ENCODE measurements around the gene RAD9B.
A peak's percentile ranks its signal among the peaks of the same experiment; 100 is the strongest.
"Not testable (repeated sequence)": the region's sequence is repeated elsewhere in the genome, so short reads cannot be mapped to it uniquely, and the experiment has no call there.

The RAD9B gene

DNA sequence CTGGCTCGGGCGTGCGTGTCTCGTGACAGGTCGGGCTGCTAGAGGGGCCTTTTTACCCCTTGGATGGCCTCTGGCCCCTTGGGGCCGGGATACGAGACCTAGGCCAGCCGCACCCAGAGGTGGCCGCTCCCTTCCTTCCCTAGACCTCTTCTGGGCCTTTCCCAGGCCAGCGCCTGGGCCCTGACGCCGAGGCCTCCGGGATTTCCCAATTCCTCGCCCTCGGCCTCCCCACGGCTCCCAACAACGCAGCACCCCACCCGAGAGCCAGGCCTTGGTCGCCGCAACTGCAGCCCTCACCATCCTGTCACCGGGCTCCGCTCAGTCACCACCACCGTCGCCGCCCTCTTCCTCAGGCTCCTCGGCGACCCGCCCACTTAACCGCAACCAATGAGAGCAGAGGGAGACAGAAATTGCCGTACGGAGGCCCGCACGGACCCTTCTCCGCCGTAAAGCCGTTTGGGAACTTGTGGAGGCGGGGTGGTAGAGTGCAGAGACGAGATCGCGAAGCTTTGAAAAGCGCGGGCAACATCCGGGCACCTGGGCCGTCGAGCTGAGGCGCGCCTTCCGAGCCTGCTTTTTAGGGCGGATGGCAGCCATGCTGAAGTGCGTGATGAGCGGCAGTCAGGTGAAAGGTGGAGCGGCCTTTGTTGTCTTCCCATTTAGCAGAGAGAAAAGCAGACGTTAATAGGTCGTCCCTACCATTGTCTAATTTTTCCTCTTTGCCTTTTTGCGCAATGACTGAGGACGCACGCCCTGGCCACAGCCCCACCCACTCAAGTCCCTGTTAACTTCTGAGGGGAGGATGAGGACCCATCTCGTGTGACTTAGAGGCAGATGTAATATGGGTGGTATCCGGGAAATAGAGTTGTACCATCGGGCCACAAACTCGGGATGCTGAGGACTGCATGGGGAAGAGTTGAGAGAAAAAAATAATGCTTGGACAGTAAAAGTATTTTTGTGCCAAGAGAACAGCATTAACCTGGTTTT lies at the start of gene RAD9B, which contains the start of gene VPS29:
Gene RAD9B (plus strand): TSS at position 580 of the 987 bp plus-strand sequence. CDS start 7 bp downstream, at position 587.
Gene VPS29 (minus strand): TSS at position 360 of the 987 bp plus-strand sequence. CDS start 60 bp downstream, at position 300.
- DNase-seq (ENCODE audit: low spot score) (peak; percentile 94), FAIRE-seq (peak; percentile 45)

DNA sequence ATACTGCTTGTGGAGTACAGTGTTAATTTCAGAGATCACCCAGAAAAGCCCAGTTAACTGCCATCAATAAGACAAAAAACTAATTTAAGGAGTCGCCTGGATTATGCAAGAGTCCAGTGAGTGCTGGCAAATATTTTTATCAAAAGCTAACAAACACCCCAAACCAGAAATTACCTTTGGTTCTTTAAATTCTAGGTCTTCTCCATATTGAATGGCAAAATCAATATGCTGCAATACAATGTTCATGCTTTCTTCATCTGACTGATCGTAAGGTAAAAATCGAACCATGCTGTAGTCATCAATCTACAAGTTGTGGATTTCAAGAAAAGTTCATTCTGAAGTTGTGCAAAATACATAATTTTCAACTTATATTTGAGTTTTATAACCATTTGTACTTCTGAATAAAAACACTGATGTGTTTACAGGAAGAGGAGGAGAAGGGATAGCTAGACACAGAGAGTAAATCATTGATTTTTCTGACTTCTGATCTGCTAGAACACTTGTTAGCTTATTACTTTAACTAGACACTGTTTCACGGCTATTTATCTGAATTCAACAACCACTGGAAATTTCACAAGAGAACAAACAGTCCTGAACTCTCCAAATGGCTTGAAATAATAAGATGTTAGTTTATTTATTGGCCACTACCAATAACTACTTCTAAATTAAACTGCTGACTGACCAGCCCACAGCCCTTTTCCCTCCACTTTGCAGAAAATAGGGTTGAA lies 48.4 kb upstream of the RAD9B start:
- FAIRE-seq (no peak), DNase-seq (ENCODE audit: low spot score) (no peak)

DNA sequence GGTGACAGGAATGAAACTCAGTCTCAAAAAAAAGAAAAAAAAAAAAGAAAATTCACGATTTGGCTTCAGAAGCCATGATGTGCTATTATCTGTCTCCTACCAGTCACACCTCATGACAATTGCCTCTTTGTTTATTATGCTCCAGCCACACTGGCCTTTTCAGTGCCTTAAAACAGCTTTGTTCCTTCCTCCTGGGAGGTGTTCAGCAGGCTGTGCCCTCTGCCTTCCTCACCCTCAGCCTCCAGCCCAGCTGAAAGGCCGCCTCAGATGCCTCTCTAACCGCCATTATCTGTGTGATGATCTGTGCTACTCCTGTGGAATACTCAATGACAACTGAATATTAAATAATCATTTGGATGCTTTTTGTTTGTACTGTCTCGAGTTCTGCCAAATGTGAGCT lies 43.4 kb upstream of the RAD9B start:
- no peak for FAIRE-seq
- no peak for DNase-seq (ENCODE audit: low spot score)

DNA sequence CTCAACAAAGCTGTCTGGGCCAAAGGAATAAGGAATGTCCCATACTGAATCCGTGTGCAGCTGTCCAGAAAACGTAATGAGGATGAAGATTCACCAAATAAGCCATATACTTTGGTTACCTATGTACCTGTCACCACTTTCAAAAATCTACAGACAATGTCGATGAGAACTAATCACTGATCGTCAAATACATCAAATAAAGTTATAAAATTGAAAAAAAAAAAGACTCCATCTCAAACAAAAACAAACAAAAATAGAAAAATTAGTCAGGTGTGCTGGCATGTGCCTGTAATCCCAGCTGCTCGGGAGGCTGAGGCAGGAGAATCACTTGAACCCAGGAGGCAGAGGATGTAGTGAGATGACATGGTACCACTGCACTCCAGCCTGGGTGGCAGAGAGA lies 40.9 kb upstream of the RAD9B start:
- DNase-seq (ENCODE audit: low spot score); FAIRE-seq: not testable (repeated sequence)

DNA sequence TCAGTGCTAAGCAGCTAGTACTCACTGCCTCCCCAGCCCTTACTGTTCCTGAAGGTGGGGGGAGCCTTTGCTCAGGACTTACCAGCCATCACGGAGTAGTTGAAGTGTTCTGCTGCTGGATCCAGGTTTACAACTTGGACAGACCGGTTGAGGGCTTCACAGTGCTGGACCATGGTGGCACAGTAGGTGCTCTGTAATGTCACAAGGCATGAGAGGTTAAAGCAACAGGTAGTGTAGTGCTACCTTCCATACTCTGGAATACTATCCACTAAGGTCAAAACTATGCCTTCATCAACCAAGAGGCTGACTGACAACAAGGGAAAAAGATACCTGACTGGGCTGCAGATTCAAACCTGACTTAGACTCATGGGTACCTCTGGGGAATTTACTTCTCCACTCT lies 37.1 kb upstream of the RAD9B start:
- FAIRE-seq: no peak

DNA sequence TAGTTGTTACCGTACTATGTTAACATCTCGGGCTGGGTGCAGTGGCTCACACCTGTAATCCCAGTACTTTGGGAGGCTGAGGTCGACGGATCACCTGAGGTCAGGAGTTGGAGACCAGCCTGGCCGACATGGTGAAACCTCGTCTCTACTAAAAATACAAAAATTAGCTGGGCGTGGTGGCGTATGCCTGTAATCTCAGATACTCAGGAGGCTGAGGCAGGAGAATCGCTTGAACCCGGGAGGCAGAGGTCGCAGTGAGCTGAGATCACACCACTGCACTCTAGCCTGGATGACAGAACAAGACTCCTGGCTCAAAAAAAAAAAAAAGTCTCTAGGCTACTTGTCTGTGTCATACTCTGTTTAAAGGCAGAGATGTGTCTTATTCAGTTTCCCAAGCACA lies 36.4 kb upstream of the RAD9B start:
- FAIRE-seq; DNase-seq (ENCODE audit: low spot score): not testable (repeated sequence)

More for the DNA sequence above, 37.1 kb upstream of the RAD9B start:
- no peak for DNase-seq (ENCODE audit: low spot score)

DNA sequence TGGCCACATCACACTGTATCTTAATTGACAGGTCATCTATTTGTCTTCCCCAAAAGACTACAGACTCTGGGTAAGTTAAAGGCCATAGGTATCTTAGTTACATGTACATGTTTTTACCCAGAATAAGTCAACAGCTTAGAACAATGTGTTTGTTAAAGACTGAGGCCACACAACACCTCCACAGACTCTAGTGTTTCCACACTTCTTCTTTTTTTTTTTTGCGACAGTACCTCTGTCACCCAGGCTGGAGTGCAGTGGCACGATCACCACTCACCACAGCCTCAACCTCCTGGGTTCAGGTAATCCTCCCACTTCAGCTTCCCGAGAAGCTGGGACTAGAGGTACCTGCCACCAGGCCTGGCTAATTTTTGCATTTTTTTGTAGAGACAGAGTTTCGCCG lies 35.3 kb upstream of the RAD9B start:
- DNase-seq (ENCODE audit: low spot score): no peak
- FAIRE-seq: no peak

DNA sequence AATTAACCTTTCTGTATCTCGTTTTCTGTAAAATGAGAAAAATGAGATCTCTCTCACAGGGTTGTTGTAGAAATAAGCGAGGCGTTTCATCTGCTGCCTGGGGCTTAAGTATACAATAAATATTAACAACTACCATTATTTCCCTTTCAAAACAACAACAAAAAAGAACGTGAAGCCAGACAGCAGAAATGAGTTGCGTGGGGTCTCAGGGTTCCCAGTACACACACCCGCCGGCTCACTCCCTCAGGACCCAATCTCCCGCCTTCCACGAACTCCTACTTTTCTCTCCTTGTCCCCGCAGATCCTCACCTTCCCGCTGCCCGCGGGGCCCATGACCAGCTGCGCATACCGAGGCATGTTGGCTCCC lies 34.3 kb upstream of the RAD9B start:
- no peak for DNase-seq (ENCODE audit: low spot score)
- FAIRE-seq: no peak

DNA sequence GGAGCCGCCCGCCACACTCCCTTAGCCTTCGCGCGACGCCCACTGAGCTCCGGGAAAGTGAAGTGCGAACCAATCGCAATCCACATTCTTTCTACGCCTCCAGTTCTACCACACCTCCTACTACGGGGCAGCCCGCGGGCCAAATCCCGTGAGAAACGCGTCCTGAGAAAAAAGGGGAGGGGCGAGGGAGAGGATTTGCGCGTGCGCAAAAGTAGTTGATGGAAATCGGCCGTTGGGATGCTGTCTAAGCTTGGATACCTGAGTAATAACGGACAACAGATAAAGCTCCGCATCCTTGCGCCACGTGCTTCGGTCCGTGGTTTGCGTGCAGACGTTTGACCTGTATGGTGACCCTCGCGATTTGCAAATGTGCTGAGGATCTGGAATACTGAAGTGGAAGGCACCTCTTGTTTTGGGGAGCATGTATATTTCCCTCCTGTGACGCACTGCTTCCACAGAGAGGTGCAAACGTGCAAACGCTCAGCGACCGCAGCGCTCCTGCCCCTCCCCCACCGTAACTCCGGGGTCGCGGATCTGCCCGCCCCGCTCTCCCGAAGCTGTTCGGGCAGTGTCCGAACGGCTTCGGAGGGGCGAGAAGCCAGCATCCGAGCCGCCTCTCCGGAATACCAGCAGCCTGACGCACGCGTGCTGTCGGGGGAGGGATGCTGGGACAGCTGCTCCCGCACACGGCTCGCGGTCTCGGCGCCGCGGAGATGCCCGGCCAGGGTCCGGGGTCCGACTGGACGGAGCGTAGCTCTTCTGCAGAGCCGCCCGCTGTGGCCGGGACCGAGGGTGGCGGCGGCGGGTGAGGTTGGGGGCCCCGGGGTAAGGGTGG lies 33.7 kb upstream of the RAD9B start, which contains the start of the genes FAM216A and GPN3:
Gene FAM216A (plus strand): TSS at position 632 of the 835 bp plus-strand sequence. CDS start 31 bp downstream, at position 663.
Gene GPN3 (minus strand): TSS at position 44 of the 835 bp plus-strand sequence. CDS start 54 bp downstream, outside the sequence.
- peak; percentile 87 for FAIRE-seq
- DNase-seq (ENCODE audit: low spot score): peak; percentile 96

DNA sequence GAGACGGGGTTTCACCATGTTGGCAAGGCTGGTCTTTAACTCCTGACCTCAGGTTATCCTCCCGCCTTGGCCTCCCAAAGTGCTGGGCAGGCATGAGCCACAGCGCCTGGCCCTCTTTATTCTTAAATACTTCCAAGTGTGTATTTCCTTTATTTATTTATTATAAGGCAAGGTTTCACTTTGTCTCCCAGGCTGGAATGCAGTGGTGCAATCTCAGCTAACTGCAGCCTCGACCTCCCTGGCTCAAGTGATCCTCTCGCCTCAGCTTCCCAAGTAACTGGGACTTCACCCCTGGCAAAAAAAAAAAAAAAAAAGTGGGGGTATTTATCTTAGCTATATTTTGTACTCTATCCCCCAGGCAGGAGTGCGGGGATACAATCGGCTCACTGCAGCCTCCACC lies 26.7 kb upstream of the RAD9B start:
- FAIRE-seq: no peak

DNA sequence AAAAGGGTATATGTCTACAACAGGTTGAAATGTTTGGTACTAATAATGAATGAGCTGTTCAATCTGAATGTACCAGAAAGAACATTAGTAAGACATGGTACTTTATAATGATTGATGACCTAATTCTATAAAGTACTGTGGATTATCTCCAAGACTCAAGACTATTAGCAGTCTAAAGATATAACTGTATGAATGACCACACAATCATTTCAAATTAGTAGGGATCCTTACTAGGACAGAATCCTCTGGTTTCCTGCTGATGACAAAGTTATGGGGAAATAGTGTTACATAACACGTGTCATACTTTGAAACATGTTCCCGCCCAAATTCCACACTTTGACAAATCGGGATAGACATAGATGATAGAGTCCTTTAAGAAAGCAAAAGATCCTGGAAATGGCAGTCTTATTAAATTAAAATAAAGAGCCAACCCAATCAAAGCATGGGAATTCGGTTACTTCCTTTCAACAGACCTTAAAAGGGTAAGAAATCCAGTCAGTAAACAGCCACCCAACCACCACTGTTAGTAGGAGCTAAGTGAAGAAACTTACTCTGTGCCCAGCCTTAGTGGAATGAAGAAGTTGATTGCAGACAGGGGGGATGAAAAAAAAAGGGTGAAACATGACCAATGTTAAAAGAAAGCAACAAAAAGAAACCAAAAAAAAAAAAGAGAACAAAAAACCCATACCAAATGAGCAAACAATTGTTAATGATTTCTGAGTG lies 3.0 kb upstream of the RAD9B start:
- DNase-seq (ENCODE audit: low spot score) (no peak), FAIRE-seq (no peak)

More for the DNA sequence above, 26.7 kb upstream of the RAD9B start:
- DNase-seq (ENCODE audit: low spot score): no peak

DNA sequence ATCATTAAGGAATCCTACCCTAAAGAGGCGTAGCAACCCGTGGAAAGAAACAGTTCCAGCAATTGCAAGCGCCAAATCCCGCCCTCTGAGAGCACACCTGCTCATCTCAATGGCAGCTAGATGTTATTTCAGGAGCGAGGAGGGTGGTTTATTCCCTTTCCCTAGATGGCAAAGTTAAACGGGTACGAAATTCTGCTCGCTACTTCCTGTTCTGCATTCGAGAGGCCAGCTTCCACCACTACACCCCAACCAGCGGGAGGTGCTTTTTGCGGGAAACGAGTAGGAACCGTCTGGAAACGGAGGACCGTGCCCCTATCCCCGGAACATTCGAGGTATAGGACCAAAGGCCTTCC lies 756 bp upstream of the RAD9B start:
- DNase-seq (ENCODE audit: low spot score) (peak; percentile 40), FAIRE-seq (no peak)

DNA sequence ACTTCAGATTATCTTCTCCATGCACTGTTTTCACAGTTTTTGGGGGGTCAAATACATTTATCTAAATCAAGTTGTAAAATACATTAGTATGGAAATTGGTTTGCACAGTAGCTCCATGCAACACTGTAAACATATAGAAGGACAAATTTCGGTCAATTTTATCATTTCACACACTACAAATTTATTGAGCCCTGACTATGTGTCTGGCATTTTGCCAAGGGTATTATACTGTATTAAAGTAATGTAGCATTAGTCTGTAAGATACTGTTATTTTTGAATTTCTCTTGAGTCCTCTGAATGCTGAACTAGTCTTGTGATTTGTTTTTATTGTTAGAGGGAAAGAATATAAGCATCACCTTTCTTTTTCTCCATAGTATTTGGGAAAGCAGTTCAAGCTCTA lies 1.3 kb downstream of the RAD9B start:
- FAIRE-seq: no peak
- DNase-seq (ENCODE audit: low spot score): no peak

DNA sequence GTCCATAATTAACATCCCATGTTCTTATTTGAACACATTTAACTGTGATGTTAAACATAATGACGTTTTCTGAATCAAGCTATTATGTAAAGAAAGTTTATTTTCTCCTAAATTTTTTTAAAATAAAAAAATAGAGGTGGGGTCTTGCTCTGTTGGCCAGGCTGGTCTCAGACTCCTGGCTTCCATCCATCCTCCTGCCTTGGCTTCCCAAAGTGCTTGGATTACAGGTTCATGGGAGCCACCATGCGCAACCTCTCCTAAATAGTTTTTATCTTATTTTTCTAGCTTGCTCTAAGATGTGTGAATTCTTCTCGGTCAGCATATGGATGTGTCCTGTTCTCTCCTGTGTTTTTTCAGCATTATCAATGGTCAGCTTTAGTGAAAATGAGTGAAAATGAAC lies 3.2 kb downstream of the RAD9B start:
- DNase-seq (ENCODE audit: low spot score) (no peak), FAIRE-seq (no peak)

DNA sequence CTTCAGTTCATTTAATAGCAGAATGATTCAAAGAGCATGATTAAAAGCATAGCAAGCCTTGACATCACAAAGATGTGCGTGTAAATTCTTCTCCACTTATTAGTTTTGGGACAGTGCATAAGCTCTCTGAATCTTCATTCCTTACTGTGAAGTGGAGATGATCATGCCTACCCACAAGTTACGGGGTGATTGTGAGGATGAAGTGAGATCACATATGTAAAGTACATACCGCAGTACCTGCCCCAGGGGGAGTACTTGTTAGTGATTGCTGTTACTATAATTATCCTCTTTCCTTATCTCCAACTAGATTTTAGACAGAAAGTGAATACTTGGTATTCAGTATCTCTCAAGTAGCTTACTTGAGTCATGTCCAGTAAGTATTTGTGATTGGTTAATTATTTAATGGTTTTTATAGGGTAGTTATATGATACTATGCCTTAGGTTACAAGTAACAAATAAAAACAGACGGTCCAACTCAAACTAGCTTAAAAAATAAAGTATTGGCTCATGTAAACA lies 6.0 kb downstream of the RAD9B start:
- DNase-seq (ENCODE audit: low spot score) (no peak), FAIRE-seq (no peak)

DNA sequence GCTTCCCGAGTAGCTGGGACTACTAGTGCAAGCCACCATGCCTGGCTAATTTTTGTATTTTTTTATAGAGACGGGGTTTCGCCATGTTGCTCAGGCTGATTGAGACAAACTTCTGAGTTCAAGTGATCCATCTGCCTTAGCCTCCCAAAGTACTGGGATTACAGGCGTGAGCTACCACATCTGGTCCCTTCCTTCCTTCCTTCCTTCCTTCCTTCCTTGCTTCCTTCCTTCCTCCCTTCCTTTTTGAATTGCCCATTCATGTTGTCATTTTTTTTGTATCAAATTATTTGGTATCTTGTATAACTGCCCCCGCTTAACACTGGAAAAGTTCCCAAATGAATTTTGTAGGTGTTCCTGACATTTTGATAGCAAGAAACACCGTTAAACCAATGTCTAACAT lies 11.7 kb downstream of the RAD9B start:
- DNase-seq (ENCODE audit: low spot score) (no peak), FAIRE-seq (no peak)

DNA sequence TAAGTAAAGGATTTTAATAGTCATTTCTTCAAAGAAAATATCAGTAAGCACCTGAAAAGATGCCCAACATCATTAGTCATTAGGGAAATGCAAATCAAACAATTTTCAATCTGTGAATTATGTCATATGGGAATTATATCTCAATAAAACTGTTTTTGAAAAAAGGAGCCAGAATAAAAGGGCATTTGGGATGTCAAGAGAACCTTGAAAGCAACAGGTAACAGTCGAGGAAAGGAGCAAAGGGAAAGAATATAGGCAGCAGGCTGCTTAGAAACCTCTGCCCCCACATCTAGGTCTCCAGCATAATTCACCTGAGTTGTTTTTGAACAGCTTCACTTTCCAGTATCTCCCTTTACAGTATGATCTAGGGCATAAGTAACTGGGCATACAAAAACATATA lies 12.2 kb downstream of the RAD9B start:
- no peak for FAIRE-seq
- no peak for DNase-seq (ENCODE audit: low spot score)

DNA sequence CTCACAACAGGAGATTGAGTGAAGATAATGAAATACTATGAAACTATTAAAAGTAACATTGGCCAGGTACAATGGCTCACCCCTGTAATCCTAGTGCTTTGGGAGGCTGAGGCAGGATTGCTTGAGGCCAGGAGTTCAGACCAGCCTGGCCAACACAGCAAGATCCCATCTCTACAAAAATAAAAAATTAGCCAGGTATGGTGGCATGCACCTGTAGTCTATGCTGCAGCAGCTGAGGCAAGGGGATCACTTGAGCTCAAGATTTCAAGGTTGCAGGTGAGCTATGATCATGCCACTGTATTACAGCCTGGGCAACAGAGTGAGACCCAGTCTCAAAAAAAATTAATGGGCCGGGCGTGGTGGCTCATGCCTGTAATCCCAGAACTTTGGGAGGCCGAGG lies 14.9 kb downstream of the RAD9B start:
- no peak for FAIRE-seq
- DNase-seq (ENCODE audit: low spot score): no peak

DNA sequence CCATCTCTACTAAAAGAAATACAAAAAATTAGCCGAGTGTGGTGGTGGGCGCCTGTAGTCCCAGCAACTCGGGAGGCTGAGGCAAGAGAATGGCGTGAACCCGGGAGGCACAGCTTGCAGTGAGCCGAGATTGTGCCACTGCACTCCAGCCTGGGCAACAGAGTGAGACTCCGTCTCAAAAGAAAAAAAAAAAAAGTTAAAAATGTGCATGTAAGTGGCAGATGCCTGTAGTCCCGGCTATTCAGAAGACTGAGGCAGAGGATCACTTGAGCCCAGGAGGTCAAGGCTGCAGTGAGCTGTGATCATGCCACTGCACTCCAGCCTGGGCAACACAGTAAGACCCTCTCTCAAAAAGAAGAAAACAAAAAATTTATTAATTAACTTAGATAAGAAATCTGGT lies 15.9 kb downstream of the RAD9B start:
- FAIRE-seq; DNase-seq (ENCODE audit: low spot score): not testable (repeated sequence)
